Stimulated activated CD4-positive, alpha-beta T cell treated with anti-CD3 and anti-CD28 coated beads, Interleukin-1b, Interleukin-23, amount 100 ng/mL, for 4 hours (primary cell): ENCODE data around the gene CEMIP.

Experiments
- DNase-seq, 2 donors: peaks; one replicate each; pipeline ENCODE4 v3.0.0-alpha.2; 2020; ENCODE audit warnings: low read depth in 2 of 2

Gene CEMIP

DNA sequence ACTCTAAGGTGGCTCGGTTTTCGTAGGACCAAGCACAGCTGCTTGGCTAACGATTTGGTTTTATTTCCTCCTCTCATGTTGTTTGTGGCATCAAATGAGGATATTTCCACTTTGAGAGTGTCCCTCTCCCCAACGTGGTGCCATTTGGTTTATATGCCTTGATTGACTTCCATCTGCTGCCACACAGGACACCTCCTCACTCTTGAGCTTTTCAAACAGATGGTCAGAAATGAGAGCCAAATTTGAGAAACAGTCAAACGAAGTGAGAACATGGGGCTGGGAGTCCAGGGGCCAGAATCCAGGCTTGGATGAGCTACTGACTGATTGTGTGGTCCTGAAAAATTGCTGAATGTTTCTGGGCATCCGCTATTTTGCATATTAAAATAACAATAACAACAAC lies 43.5 kb downstream of the CEMIP start:
- no peak for DNase-seq

DNA sequence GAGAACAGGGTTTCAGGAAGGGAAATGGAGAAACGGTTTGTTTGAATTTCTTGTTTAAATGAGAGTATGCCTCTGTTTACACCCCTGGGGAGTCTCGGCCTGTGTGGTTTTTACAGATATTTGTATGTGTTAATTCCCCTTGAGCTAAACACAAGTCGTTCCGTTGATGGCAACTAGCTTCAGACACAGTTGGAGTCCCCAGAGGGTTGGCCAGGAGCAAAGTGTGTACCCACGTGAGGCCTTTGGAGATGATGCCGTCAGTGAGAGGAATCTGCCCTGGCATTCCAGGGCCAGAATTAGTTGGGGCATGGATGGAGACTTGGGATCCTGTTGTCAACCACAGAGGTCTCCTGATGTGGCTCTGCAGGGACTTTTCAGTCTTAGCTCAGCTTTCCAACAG lies 44.0 kb downstream of the CEMIP start:
- DNase-seq, result no peak

DNA sequence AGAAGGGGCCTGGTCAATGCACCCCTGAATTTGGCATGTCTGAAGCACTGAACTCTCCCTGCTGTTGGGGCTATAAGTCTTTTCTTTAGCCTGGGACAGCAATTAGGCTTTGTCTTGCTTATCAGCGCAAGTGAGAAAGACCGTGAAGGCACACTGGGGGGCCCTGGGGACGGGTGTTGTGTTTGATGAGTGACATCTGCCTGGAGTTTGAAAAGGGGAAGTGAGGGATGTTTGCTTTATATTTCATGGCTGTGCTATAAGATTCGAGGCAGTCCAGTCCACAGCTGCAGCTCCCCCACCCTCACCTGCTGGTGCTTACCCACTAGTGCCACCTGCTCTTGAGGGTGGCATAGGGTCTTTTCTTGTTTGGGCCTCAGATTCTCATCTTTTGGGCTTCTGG lies 44.8 kb downstream of the CEMIP start:
- DNase-seq, result no peak

DNA sequence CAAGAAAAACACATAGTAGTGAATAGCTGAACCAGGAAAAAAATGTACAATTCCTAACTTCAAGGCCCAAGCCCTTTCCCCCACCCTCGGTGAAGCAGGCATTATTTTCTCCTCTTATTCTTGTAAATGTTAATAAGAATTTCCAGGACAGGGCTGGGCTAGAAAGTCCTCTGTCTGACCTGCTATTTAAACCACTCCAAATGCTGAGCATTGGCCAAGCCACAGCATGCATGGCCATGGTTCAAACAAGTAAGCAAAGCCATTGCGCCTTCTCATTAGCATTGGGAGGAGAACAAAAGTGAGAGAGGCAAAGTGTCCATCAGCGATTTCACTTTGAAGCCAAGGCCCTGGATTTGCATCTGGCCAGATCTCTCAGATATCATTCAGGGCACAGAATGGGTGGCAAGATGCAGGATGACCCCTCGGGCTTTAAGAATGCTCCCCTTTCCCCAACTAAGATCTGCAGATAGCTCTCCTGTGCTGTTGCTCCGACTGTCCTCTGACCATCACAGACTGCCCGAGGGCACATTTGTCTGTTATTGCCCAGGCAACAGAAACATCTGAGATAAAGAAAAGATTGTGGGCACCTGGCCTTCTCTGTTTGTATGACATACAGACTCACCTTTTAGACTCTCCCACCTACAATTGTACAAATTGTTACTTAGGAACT lies 46.3 kb downstream of the CEMIP start:
- no peak for DNase-seq

DNA sequence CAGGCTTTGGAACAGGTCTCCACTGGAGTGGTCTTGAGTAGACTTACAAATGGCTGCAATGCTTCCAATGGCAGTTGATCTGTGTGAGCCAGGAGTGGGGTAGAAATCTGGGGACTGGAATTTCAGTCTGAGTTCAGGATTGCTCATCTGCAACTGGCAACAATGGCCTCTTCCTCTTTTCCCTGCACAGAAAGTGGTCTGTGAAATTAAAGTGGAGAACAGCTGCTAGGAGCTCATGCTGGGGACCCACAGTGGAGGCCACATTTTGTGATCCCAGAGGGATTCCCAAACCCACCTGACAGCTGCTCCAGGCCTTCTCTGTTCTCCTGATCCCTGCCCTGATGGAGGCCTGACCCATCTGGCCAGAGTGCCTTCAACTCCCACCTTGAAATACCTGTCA lies 49.6 kb downstream of the CEMIP start:
- DNase-seq, result no peak

DNA sequence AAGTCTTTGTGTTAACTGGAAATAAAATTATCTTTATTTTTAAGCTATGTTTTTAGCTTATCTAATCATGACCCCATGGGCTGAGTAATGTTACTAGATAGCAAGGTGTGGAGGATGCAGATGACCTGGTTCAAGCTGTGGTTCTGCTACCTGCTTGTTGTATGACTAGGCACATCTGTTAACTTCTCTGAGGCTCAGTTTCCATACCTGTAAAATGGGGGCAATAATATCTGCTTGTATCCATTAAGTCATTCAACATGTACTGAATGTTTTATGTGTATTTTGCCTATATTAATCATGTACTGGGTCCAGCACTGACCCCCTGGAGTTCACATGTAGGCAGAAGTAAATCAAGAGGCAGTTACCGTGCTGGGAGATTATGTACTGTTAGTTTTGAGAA lies 51.5 kb downstream of the CEMIP start:
- no peak for DNase-seq

DNA sequence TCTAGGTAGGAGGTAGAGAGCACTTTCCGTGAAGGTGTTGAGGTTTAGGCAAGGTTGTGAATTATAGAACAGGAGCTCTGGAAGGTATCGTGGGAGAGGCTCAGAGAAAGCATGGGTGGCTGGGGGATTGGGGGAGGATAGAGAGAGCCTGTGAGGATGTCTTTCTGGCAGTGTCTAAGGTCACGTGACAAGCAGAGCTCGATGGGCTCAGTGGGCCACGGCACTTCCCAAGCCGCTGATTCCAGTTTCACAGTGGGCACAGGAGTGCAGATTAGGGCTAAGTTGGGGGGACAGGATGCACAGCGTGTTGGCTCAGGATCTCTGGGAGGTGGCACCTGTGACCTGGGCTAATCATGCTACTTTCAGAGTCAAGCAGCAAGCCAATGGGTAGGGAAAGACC lies 52.0 kb downstream of the CEMIP start:
- no peak for DNase-seq

DNA sequence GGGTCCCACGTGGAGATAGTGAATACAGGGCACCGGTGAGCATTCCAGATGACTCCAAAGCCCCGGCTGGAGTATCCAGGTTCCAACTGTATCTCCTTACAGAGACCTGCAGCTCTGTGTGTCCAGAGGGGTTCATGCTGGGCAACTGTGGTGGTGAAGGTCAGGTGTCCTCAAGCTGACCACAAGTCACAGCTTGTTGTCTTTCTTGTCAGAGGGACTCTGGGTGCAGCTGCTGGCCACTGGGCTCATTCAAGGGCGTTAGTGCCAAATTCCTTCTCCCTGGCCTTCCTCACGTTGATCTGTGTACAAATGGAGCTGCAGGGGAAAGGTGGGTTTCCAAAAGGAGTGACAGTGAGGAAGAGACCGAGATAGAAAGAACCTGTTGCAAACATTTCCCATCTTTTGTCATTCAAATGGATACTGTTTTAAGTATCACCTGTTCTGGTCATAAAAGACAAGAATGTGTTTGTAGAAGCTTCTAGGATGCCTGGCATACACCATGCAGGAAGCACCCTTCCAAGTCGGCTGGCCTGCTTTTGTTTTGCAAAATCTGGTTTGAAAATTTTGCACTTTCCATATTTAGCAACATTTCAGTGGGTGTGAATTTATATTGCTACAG lies 52.5 kb downstream of the CEMIP start:
- DNase-seq, result no peak

DNA sequence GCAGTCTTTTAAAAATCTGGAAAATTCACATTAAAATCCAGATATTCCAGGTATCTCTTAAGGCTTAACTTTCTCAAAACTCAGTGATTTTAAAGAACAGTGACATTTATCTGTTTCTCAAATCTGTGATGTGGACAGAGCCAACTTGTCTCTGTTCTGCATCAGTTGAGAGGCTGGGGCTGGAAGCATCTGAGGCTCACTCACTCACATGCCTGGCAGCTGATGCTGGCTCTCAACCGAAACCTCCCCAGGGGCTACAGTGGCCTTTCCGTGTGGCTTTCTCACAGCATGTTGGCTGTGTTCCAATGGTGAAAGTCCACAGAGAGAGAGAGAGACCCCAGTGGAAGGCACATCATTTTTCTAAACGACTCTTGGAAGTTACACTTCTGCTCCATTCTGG lies 53.5 kb downstream of the CEMIP start:
- no peak for DNase-seq

DNA sequence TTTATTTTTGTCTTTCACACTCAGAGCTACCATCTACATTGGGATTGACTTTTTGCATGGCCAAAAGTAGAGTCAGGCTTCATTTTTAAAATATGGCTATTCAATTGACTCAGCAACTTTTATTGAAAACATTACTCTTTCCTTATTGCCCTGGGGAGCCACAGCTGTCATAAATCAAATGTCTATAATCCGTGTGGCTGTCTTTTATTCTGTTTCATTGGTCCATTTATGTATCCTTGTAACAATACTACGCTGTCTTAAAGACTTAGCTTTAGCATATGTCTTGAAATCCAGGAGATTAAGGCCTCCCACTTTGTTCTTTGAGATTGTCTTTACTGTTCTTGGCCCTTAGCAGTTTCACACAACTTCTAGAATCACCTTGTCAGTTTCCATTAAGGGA lies 55.2 kb downstream of the CEMIP start:
- DNase-seq, result no peak

DNA sequence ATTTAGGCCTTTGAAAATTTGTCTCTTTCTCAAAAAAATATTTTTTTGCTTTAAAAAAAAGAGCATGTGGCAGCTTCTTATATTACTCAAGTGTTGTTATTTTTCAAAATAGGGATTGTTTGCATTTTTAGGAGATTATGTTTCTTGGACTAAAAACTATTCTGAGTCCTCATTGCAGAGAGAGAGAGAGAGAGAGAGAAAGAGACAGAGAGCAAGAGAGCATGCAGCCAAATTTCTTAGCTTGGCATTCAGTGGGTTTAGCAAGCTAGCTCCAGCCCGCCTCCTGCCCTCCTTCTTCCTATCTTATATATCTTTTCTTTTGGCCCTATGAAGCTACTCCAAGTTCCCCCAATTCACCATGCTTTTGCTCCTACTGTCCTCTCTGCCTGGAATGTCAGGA lies 55.7 kb downstream of the CEMIP start:
- DNase-seq, result no peak

DNA sequence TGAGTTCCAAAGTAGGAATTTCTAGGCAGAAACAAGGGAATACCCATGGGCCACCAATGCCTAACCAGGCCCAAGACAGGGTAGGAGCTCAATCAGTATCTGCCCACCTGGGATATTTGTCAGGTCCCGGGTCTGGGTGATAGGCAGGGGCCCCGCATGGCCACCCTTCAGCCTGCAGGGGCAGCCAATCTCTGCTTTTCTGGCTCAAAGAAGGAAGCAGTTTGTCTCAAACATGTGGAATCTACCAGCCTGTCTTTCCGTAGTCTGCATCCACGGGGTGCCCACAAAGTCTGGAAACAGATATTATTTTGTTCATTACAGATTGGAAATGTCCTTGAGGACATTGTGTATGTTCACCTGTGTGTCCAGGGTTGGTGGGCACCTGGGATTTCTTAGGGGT lies 56.2 kb downstream of the CEMIP start:
- DNase-seq, result no peak

DNA sequence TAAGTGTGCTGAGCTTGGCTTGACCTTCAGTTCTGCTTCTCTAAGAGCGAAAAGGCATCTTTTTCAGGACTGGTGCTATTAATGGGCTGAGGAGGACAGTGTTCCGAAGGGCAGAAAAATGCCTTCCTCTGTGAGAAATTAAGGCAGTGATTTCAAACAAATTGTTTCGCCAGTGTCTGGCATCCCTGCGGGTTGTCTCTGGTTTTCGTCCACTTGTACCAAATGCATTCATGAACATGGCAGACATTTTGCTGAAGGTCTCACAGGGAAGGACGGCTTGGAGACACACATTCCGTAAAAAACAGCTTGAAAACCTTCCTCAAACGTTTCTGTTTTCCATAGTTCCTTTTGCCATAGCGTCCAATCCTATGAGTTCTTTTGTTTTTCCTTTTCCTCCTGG lies 57.1 kb downstream of the CEMIP start:
- no peak for DNase-seq

DNA sequence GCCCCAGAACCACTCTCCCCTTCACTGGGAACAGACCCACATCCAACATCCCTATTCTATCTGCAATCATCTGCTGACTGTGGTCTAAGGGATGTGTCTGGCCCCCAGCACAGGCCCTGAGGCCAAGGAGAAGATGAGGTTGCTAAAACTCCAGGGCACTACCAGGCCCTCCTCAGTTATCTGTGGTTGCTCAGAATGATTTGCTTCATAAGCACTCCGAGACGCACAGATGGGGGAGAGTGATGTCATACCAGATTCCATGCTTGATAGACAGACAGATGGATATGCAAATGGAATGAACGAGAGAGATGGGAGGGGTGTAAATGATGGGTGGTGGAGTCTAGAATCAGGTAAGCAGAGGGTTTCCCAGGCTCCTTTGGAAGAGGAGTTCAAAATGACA lies 57.8 kb downstream of the CEMIP start:
- no peak for DNase-seq

DNA sequence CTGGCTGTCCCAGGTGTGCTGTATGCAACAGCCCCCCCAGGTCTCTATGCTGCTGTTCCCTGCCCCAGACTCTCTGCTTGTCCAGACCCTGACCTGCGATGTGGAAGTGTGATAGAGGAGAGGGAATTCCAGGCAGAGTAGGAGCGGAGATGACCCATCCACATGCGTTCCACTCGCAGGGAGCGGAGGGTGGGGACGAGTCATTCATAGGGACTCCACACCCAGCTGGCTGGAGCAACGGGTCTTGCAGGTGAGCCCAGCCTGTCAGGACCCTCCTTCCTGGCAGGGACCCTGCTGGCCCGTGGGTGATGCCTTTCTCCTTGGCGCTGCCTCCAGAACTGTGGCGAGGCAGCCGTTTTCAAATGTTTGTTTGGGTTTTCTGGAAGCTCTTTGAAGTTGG lies 58.8 kb downstream of the CEMIP start:
- no peak for DNase-seq

DNA sequence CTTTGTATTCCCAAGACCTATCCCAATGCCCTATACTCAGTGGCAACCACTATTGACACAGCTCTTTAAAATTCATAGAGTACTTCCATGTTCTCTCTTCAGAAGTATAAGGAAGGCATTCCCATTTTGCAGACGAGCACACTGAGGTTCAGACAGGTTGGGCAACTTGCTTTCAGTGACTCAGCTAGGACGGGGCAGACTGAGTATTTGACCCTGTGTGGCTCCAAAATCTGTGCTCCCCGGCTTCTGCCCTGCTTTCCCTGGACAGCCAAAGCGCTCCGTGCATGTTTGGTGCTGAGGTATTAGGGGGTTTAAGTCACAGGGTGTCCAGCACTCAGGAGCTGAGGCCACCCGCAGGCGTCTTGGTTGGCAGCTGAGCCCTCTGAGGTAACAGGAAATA lies 59.5 kb downstream of the CEMIP start:
- no peak for DNase-seq

DNA sequence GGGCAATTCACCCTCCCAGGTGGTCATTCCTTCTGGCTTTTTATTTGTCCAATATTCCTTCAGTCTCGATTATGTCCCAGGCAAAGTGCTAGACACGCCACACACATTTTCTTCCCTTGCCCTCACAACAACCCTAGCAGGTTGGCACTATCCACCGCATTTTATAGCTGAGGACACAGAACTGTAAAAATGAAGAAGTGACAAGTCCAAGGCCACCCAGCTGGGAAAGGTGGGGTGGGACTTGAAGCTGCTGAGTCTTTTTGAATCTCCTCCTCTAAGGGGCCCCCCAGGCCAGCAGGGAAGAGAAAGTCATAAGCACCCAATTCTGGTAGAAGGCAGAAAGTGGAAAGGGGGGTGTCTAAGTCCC lies 60.6 kb downstream of the CEMIP start:
- no peak for DNase-seq

DNA sequence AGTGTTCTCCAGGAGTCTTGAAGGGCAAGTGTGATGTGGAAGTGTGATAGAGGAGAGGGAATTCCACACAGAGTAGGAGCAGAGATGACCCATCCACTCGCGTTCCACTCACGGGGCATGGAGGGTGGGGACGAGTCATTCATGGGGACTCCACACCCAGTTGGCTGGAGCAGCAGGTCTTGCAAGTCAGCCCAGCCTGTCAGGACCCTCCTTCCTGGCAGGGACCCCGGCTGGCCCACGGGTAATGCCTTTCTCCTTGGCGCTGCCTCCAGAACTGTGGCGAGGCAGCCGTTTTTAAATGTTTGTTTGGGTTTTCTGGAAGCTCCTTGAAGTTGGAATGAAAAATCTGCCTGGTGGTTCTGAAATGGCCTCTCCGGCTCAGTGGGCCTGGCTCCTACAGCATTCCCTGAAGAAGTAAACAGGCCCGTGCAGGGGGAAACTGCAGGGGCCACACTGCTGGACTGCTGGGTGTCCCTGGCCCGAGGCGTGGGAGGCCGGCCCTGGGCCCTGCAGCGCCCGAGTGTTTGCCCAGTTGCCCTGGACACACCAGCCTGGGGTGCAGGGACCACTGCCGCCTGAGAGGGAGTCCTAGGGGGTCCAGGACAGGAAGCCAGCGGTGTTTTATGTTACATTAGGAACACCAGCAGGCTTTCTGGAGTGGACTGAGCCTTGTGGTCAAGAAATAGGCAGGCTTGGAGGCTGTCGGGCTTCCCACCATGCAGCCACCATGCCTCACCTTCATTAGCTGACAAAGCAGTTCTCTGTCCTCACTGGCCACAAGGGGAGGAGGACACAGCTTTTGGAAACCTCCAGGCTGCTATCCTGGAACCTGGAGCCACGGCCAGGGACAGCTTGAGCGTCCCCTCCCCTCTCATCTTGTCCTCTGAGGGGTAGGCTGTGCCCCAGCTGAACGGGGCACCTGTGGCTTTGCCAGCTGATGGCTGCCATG lies 61.3 kb downstream of the CEMIP start:
- no peak for DNase-seq

DNA sequence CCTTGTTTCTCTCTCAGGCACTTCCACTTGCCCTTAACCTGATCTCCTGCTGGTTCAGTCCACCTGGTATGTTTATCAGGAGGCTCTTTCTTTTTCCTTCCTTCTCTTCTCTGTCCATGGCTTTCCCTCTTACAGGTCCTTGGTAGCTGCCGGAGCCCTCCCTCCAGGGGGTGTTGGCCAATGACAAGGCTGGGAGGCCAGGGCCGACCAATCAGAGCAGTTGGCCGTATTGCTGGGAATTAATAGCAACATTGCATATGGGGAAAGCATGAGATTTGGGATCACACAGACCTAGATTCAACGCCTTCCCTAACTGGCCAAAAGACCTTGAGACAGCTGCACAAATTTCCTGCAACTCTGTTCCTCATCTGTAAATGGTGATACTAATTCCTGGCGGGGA lies 62.4 kb downstream of the CEMIP start:
- DNase-seq, result no peak

DNA sequence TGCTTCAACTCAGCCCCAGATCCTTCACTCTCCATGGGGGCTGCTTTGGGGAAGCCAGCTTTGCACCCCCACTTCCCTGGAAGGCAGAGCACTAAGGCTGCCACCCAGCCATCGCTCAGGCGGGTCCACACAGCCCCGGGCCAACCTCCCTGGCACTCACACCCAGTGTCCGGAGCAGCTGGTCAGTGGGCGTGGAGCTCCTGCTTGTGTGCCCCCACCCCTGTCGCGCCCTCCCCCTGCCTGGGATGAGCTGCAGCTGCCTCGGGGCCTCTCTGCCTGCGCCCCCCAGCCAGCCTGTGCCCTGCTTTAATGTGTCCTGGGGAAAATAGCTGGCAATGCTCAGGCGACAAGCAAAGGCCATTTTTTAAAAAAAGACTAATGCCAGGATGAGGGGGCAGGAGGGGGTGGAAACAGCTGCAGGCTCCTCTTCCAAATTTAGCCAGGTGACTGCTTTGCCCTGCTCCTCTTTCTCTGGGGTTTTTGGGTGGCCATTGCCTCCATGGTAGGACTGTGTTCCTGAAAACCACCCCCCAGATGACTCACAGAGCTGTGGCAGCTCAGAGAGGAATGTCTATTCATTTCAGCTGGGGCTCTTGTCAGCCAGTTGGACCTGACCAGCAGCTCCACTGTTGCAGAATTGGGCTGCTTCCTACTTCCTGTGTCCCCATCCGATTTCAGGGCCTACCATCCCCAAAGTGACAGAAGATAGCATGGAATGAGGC lies 65.0 kb downstream of the CEMIP start:
- no peak for DNase-seq

DNA sequence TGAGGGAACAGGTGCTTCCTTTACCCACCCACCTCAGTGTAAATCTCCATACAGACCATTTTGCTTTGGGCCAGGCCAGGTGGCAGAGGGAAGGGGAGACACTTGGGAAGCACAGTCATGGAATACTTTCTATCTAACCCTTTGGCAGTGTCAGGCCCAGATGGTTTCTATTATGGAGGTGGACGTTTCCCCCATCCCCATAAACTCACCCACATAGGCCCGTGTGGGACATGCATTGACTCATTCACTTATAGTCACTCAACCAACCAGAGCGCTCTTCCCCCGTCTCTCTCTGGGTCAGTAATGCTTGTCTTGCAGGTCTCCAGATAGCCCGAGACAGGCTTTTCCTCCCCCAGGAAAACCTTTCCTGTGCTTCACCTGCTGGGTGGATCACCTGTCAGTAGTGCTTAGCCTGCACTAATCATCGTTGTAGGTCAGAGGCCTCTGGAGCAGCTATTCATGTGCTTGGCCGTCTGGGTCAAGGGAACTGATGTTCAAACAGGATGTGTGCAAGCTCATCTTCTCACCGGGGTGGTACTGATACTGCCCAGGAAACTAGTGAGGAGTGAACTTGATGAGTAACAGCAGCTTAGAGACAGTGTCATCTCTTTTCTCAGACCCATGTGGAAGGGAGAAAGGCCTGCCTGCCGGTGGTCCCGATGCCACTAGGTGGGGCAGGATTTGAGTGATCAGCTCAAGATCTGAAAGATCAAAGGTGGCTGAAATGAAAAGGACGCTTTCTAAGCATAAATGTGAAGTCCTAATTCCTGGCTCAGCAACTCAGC lies 67.1 kb downstream of the CEMIP start:
- no peak for DNase-seq

DNA sequence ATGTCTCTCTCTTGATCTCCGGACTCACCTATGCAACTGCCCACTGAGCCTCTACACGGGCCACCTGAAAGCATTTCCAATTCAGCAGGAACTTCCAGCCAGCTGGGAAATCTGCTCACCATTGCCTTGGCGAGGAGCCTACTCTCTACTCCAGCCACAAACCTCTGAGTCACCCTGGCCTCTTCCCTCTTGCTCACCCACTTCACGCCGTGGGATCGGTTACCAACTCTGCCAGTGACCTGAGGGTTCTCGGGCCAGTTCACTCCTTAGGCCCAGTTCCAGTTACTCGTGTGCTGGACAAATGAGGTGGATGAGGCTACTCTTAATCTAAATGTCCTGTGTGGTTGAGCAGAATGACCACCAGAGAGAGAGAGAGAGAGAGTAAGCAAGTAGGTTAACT lies 70.1 kb downstream of the CEMIP start:
- DNase-seq, result no peak
